Measurements from ENCODE around the gene RHOD.

- no peak for TF ChIP-seq CTCF (IDR thresholded peaks at IDR 0.05)
- no peak for TF ChIP-seq POLR2A (IDR thresholded peaks at IDR 0.05)
Measured at GRCh38 chr11:67022341-67022933, 34.2 kb upstream of the RHOD start.
